ENCODE measurements around the gene CTF1.

DNA sequence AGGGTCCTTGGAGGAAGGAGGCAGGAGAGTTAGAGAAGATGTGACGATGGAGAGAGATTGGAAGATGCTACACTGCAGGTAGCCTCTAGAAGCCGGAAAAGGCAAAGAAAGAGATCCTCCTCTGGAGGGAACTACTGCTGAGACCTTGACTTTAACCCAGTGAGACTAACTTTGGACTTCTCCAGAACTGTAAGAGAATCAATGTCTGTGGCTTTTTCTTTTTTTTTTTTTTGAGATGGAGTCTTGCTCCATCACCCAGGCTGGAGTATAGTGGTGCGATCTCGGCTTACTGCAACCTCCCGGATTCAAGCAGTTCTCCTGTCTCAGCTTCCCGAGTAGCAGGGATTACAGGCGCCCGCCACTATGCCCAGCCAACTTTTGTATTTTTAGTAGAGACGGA, 11.2 kb upstream of the CTF1 start:
- TF ChIP-seq POLR2A (IDR thresholded peaks at IDR 0.05) (no peak), CTCF (IDR thresholded peaks at IDR 0.05) (no peak), POLR2AphosphoS5 (IDR thresholded peaks at IDR 0.05) (no peak)
